GM12878 (cell line): Measurements from ENCODE around the gene IL1R2. TPM values are rescaled to one million over a fixed set of nuclear protein-coding genes. Genes with fewer than 3 reads are reported as not detected.

Source experiments
- ATAC-seq: fragments of 200-7000 bp; cut with Tn5 transposase; 3 replicates; pipeline ENCODE4 v1.9.1; 2020; ENCODE audit warnings: mild to moderate bottlenecking, moderate library complexity
- BruUV-seq: library from RNA; stranded (reverse); fragments of 400-500 nt; replicated peaks from 2 replicates; lab custom pipeline; 2021; lab: Mats Ljungman, UMichigan
- CTCF ChIA-PET: fragments of 300-600 bp; sonication (Branson Sonifier 250); formaldehyde crosslinking; extraction: SDS; loops from one replicate; lab custom pipeline; 2021; ENCODE audit warnings: inconsistent platforms; lab: Yijun Ruan, JAX
- POLR2A ChIA-PET: fragments of 350-600 bp; formaldehyde crosslinking; extraction: SDS; loops from one replicate; lab custom pipeline; 2021; ENCODE audit warnings: inconsistent platforms; lab: Charles Lee
- RAD21 ChIA-PET: fragments of 300-600 bp; sonication (Branson Sonifier 250); formaldehyde crosslinking; loops from one replicate; lab custom pipeline; 2023; ENCODE audit warnings: antibody characterized with exemption; ENCODE audit not compliant: unreplicated experiment; lab: Charles Lee
- SMC1A ChIA-PET: fragments of 300-600 bp; sonication (Branson Sonifier 250); formaldehyde crosslinking; loops from one replicate; lab custom pipeline; 2023; ENCODE audit not compliant: unreplicated experiment, uncharacterized antibody; lab: Charles Lee
- DNase-seq: peaks from one replicate; pipeline ENCODE4 v3.0.0-alpha.2; 2011; ENCODE audit warnings: low read depth, low spot score
- FAIRE-seq: peaks from 3 replicates; lab custom pipeline; 2011; peaks lifted over from hg19 to GRCh38; lab: Jason Lieb, UNC
- H2AFZ ChIP-seq: 2 replicates; pipeline ENCODE4 v1.6.0; 2011; ENCODE audit warnings: low read depth, low read length, control low read depth; ENCODE audit not compliant: control insufficient read depth
- H3K27ac ChIP-seq: 2 replicates; pipeline ENCODE4 v1.5.1; 2011; ENCODE audit warnings: control low read depth; ENCODE audit not compliant: control insufficient read depth, insufficient read depth
- H3K27me3 ChIP-seq, 2 experiments: replicated peaks in 1 of 2; 2 replicates each; pipeline versions ENCODE4 v1.6.0 to v1.6.1; 2011; ENCODE audit warnings: low read length in 1 of 2; ENCODE audit not compliant: control insufficient read depth in 2 of 2, insufficient read depth in 2 of 2
- H3K36me3 ChIP-seq, 2 experiments: 2 replicates each; pipeline ENCODE4 v1.5.1; 2011; ENCODE audit warnings: low read length in 1 of 2; ENCODE audit not compliant: control insufficient read depth in 2 of 2, insufficient read depth in 2 of 2
- H3K4me1 ChIP-seq: 2 replicates; pipeline ENCODE4 v1.6.1; 2011; ENCODE audit warnings: mild to moderate bottlenecking, low read length, moderate library complexity, mixed read lengths; ENCODE audit not compliant: control insufficient read depth, insufficient read depth
- H3K4me2 ChIP-seq: 2 replicates; pipeline ENCODE4 v1.6.0; 2011; ENCODE audit warnings: control low read depth; ENCODE audit not compliant: control insufficient read depth, insufficient read depth
- H3K4me3 ChIP-seq: fragments of 200-600 bp; sonication (generic); 2 replicates; pipeline ENCODE4 v1.5.1; 2016
- H3K79me2 ChIP-seq: 2 replicates; pipeline ENCODE4 v1.6.0; 2011; ENCODE audit warnings: low read length; ENCODE audit not compliant: control insufficient read depth, insufficient read depth
- H3K9ac ChIP-seq: 2 replicates; pipeline ENCODE4 v1.8.0; 2011; ENCODE audit warnings: low read length, control low read depth, mixed read lengths; ENCODE audit not compliant: control insufficient read depth, insufficient read depth
- H3K9me3 ChIP-seq: replicated peaks from 3 replicates; pipeline ENCODE4 v1.5.1; 2011; ENCODE audit warnings: mild to moderate bottlenecking, low read length; ENCODE audit not compliant: control insufficient read depth, insufficient read depth
- H4K20me1 ChIP-seq: 2 replicates; pipeline ENCODE4 v1.6.0; 2011; ENCODE audit not compliant: control insufficient read depth, insufficient read depth
- EP300 ChIP-seq, 2 experiments: fragments of 150-350 bp in 1 of 2; IDR thresholded peaks; 2 replicates each; pipeline ENCODE4 v1.6.1; 2011 to 2012; ENCODE audit warnings: low read depth in 2 of 2, low read length in 2 of 2, borderline replicate concordance in 1 of 2, improper control_type of control experiment in 1 of 2, inconsistent platforms in 1 of 2; ENCODE audit not compliant: control insufficient read depth in 1 of 2
- ESRRA ChIP-seq: IDR thresholded peaks from 2 replicates; pipeline ENCODE4 v1.6.1; 2012; ENCODE audit warnings: mild to moderate bottlenecking, low read length, improper control_type of control experiment
- MEF2B ChIP-seq: fragments of 450-650 bp; IDR thresholded peaks from 2 replicates; pipeline ENCODE4 v1.6.1; 2018; ENCODE audit warnings: mild to moderate bottlenecking, moderate library complexity; ENCODE audit not compliant: partially characterized antibody, poor library complexity, severe bottlenecking
- POU2F2 ChIP-seq: IDR thresholded peaks from 3 replicates; pipeline ENCODE4 v1.6.1; 2011; ENCODE audit warnings: low read depth, mild to moderate bottlenecking, low read length, borderline replicate concordance
- SUPT20H ChIP-seq: IDR thresholded peaks from 2 replicates; pipeline ENCODE4 v1.6.1; 2011; ENCODE audit warnings: low read depth, mild to moderate bottlenecking, low read length, moderate library complexity, borderline replicate concordance; ENCODE audit not compliant: control insufficient read depth
- ZNF592 ChIP-seq: fragments of 450-650 bp; IDR thresholded peaks from 2 replicates; pipeline ENCODE4 v1.6.1; 2017; ENCODE audit warnings: mild to moderate bottlenecking, moderate library complexity
- WGBS: methylation state at CpG from one replicate; pipeline ENCODE4 v1.1.6; 2016; ENCODE audit warnings: low lambda C conversion rate; ENCODE audit not compliant: insufficient replicate concordance, insufficient coverage; ENCODE audit errors: missing lambda C conversion rate; 5-methylcytosine and 5-hydroxymethylcytosine counted together
- in situ Hi-C: fragments of 300-500 bp; cut with MboI; formaldehyde crosslinking; loops from 9 replicates; pipeline ENCODE4 v1.14.3; 2018; ENCODE audit warnings: mixed read lengths
- intact Hi-C: fragments of 100-400 bp; cut with micrococcal nuclease; formaldehyde crosslinking; loops from one replicate; pipeline ENCODE4 v1.14.2; 2022; ENCODE audit not compliant: unreplicated experiment
- polyA plus RNA-seq, 11 experiments: library from polyadenylated mRNA; depleted of rRNA in 4 of 11; unstranded in 6 of 11; stranded (reverse) in 5 of 11; fragments of >200 nt; fragmentation: Nextera tagmentation in 4 of 11; fragmentation: Illumina TruSeq in 1 of 11; extraction: Ambion mirVana in 4 of 11; extraction: Trizol in 1 of 11; gene quantifications; 1 replicate in 1 of 11; 2 replicates in 10 of 11; pipeline versions ENCODE4 v1.2.1 to v1.2.3, GENCODE V29; 2011 to 2016; ENCODE audit warnings: inconsistent platforms in 2 of 11, missing spikeins in 2 of 11, low read depth in 1 of 11
- total RNA-seq, 4 experiments: library from RNA; depleted of rRNA in 3 of 4; stranded (reverse); fragments of >200 nt in 3 of 4; fragmentation: Illumina TruSeq in 1 of 4; extraction: Trizol in 1 of 4; gene quantifications; 2 replicates each; pipeline versions ENCODE4 v1.2.1 to v1.2.3, GENCODE V29; 2013 to 2021
- TF ChIP-seq, protein P1 (sequence below): fragments of 450-650 bp; IDR thresholded peaks from 2 replicates; pipeline ENCODE4 v1.6.1; 2016; ENCODE audit warnings: mild to moderate bottlenecking, moderate library complexity, borderline replicate concordance
- TF ChIP-seq, protein P2 (sequence below): fragments of 450-650 bp; conservative IDR thresholded peaks from 2 replicates; pipeline ENCODE4 v1.6.1; 2017; ENCODE audit warnings: mild to moderate bottlenecking, moderate library complexity

Gene IL1R2
- total and polyA plus RNA-seq, 10 of the 15 experiments (the other 5 are each of a cell fraction or from before 2014, with no cell fraction given), result 0.44 to 6.4 (median 0.62) TPM

- RAD21 ChIA-PET, result interaction anchor here (1.3 kb wide), 1 partner anchor 13 kb away, joined by 5 read pairs; no protein-coding TSS in a partner anchor
- no peak overlapping the region for H3K9ac ChIP-seq
- POLR2A ChIA-PET, result no interaction called here
- 51% methylated on average over 12 of the region's 12 CpGs for WGBS
- CTCF ChIA-PET, result interaction anchor here (2.4 kb wide), 1 partner anchor 175 kb away, joined by 5 read pairs; no protein-coding TSS in a partner anchor
- H3K4me1 ChIP-seq, result no peaks in the 10 kb centered on the region; the same call in 1 of the 2 replicates
- no peaks in the 10 kb centered on the region; a peak in 1 of 4 replicates for H3K27me3 ChIP-seq
- DNase-seq (no peak), FAIRE-seq (no peak), ATAC-seq (no peak)
- H4K20me1 ChIP-seq, result no peaks in the 10 kb centered on the region
- H3K9me3 ChIP-seq, result peaks cover 3% of the 10 kb centered on the region; the same call in 2 of the 3 replicates
- no peak overlapping the region for H3K27ac ChIP-seq
- no peaks in the 10 kb centered on the region for H3K36me3 ChIP-seq
- H3K4me2 ChIP-seq, result no peak overlapping the region
- SMC1A ChIA-PET, result interaction anchor here (1.2 kb wide), 1 partner anchor 15 kb away, joined by 3 read pairs; no protein-coding TSS in a partner anchor
- intact Hi-C loops, result no loop called here
- no TSS peak for BruUV-seq
- in situ Hi-C loops, result no loop called here
- no peak overlapping the region for H2AFZ ChIP-seq
- no peak overlapping the region for H3K4me3 ChIP-seq
- H3K79me2 ChIP-seq, result no peaks in the 10 kb centered on the region
- TF ChIP-seq SUPT20H (no peak), ESRRA (no peak), EP300 (IDR thresholded peaks at IDR 0.05; ENCODE audit: borderline replicate concordance in 1 of 2, control insufficient read depth in 1 of 2, low read depth in 2 of 2, low read length in 2 of 2) (no peak), ZNF592 (no peak), MEF2B (no peak), POU2F2 (no peak)
- TF ChIP-seq, protein P1, sequence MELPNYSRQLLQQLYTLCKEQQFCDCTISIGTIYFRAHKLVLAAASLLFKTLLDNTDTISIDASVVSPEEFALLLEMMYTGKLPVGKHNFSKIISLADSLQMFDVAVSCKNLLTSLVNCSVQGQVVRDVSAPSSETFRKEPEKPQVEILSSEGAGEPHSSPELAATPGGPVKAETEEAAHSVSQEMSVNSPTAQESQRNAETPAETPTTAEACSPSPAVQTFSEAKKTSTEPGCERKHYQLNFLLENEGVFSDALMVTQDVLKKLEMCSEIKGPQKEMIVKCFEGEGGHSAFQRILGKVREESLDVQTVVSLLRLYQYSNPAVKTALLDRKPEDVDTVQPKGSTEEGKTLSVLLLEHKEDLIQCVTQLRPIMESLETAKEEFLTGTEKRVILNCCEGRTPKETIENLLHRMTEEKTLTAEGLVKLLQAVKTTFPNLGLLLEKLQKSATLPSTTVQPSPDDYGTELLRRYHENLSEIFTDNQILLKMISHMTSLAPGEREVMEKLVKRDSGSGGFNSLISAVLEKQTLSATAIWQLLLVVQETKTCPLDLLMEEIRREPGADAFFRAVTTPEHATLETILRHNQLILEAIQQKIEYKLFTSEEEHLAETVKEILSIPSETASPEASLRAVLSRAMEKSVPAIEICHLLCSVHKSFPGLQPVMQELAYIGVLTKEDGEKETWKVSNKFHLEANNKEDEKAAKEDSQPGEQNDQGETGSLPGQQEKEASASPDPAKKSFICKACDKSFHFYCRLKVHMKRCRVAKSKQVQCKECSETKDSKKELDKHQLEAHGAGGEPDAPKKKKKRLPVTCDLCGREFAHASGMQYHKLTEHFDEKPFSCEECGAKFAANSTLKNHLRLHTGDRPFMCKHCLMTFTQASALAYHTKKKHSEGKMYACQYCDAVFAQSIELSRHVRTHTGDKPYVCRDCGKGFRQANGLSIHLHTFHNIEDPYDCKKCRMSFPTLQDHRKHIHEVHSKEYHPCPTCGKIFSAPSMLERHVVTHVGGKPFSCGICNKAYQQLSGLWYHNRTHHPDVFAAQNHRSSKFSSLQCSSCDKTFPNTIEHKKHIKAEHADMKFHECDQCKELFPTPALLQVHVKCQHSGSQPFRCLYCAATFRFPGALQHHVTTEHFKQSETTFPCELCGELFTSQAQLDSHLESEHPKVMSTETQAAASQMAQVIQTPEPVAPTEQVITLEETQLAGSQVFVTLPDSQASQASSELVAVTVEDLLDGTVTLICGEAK, result no peak
- TF ChIP-seq, protein P2, sequence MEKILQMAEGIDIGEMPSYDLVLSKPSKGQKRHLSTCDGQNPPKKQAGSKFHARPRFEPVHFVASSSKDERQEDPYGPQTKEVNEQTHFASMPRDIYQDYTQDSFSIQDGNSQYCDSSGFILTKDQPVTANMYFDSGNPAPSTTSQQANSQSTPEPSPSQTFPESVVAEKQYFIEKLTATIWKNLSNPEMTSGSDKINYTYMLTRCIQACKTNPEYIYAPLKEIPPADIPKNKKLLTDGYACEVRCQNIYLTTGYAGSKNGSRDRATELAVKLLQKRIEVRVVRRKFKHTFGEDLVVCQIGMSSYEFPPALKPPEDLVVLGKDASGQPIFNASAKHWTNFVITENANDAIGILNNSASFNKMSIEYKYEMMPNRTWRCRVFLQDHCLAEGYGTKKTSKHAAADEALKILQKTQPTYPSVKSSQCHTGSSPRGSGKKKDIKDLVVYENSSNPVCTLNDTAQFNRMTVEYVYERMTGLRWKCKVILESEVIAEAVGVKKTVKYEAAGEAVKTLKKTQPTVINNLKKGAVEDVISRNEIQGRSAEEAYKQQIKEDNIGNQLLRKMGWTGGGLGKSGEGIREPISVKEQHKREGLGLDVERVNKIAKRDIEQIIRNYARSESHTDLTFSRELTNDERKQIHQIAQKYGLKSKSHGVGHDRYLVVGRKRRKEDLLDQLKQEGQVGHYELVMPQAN, result no peak
Measured at GRCh38 chr2:102065675-102066252, 74.0 kb downstream of the IL1R2 start.
